GM04503 (cell line): ENCODE results near the gene ROBO4.

ENCODE experiments used
- DNase-seq: peaks from one replicate; pipeline ENCODE4 v3.0.0-alpha.2; 2012; ENCODE audit warnings: low read depth

Gene ROBO4

DNA sequence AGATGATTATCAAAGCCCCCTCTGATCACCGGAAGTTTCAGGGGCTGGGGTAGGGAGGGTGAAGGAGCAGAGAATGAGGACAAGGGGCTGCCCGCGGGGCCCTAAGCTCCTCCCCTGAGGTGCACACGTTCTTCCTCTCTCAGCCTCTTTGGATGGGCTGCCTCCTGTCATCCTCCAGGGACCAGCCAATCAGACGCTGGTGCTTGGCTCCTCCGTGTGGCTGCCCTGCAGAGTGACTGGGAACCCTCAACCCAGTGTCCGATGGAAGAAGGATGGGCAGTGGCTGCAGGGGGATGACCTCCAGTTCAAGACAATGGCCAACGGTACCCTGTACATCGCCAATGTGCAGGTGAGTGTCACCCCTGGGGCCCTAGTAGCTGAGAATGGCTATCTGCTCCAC, 24.9 kb downstream of the ROBO4 start:
- no peak for DNase-seq

GRCh38 chr11:124872280-124872679, 25.4 kb downstream of the ROBO4 start:
- DNase-seq = no peak

- no peak for DNase-seq
Observed at GRCh38 chr11:124870430-124870829, 27.2 kb downstream of the ROBO4 start.

DNA sequence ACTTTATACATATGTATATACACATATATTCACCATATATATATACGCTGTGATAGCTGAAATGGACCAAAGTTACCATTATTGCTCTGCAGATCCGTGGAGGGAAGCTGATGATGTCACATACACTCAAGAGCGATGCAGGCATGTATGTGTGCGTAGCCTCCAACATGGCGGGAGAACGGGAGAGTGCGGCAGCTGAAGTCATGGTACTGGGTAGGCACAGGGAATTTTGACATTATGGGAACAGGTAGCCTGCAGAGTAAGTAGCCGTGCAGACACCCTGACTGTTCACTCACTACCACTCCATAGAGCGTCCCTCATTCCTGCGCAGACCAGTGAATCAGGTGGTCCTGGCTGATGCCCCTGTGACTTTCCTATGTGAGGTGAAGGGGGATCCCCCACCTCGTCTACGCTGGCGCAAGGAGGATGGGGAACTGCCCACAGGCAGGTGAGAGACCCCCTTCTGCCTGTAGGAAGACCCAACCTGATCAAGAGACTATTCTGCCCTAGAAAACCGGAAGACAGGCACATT, 27.7 kb downstream of the ROBO4 start:
- no peak for DNase-seq

GRCh38 chr11:124869331-124869730, 28.3 kb downstream of the ROBO4 start:
- DNase-seq = no peak

DNA sequence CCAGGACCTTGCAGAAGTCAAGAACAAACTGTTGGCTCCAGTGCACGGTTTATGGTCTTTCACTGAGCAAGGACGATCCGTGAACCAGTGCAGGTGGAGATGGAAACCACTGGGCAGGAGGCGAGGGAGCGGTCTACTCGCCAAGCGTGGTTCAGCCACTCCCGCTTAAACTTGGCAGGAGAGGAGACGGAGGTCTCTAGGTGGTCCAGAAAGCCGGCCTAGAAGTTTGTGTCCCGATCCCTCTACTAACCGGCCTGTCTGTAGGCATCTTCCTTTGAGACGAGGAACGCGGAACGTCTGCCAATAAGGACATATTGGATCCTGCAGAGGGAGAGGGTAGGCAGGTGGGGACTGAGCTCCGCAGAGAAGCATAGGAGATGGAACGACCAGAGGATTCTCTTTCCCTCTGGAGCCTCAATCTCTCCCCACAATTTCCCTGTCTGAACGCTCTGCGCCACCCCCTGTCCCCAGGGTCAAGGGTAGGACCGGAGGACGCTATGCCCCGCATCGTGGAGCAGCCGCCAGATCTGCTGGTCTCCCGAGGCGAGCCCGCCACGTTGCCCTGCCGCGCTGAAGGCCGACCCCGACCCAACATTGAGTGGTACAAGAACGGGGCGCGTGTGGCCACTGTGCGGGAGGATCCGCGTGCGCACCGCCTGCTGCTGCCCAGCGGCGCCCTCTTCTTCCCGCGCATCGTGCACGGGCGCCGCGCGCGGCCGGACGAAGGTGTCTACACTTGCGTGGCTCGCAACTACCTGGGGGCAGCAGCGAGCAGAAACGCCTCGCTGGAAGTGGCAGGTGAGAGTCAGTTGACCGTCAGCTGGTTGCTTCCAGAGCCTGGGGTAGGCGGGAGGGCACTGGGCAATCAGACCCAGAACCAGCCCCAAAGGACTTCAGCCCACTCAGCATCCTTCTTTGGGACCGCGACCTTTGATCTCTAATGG, 29.1 kb downstream of the ROBO4 start:
- DNase-seq = no peak

DNA sequence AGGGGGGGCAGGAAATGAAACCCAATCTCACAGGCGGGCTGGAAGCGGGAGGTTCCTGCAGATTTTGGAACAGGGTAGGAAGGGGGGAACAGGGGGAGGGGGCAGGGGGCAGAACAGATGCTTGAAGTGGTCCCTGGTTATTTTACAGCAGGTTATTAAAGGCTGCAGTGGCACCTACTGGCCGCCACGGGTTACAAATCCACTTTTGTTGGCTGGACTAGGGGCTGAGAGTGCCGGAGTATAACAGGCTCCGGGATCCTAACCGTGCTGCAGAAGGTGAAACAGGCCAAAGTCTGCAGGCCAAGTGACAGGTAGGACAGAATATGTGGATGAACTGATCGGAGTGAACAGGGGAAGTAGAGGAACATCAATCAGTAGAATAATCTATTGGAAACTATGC, 30.0 kb downstream of the ROBO4 start:
- DNase-seq = no peak

DNA sequence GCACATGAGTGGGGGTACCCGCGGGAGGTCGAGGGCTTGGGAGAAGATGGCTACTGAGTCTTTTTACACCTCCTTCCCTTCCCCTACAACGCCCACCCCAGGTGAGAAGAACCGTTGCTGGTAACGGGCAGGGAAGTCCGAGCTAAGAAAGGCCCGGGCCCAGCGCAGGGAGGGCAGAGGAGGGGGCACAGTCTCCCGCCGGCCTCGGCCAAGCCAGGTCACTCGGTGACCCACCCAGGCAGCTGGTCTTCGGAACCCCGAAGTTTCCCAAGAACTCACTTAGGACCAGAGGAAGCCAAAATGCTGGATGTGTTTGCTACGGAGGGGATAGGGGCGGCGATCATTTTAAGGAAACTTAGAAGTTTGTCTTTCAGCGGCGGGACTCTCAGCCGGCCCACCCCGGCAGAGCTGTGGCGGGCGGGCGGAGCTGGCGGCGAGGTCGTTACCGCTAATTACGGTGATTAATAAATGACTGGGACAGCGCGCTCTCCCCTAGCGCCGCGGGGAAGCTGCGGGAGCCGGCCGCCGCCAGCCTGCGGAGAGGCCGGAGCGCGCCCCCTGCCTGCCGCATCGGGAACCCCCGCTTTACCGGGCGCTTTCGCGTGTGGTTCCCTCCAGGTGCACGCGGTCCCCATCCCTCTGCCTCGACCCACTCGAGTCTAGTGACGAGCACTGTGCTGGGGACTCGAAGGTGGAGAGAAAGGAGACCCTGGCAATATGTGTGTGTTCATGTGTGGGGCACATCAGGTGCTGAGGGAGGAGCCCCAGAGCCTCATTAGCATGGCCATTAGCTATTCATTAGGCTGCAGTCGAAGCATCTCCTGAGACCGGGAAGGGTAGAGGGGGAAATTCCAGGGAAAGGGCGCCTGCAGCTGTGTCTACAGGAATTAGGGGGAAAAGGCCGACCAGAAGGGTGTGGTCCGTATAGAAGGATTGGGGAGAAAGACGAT, 31.5 kb downstream of the ROBO4 start:
- no peak for DNase-seq

- DNase-seq = no peak
Observed at GRCh38 chr11:124865181-124865901, 32.3 kb downstream of the ROBO4 start, which contains the start of gene ROBO3. ROBO3 (plus strand) TSS chr11:124865432; CDS start chr11:124865578, 146 bp downstream.

DNA sequence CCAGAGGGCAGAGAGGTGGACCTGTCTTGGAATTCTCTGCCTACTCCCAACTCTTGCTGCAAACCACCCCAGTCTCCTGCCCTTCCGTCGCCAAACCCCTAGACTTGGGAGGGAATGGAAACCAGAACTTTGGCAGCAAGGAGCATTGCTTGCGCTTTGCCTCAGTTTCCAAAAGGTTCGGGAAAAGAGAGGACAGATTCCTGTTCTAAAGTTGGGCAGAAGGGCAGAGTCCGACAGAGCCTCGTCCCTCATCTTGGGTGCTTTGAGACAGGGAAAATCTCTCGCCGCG, 32.8 kb downstream of the ROBO4 start:
- no peak for DNase-seq

DNA sequence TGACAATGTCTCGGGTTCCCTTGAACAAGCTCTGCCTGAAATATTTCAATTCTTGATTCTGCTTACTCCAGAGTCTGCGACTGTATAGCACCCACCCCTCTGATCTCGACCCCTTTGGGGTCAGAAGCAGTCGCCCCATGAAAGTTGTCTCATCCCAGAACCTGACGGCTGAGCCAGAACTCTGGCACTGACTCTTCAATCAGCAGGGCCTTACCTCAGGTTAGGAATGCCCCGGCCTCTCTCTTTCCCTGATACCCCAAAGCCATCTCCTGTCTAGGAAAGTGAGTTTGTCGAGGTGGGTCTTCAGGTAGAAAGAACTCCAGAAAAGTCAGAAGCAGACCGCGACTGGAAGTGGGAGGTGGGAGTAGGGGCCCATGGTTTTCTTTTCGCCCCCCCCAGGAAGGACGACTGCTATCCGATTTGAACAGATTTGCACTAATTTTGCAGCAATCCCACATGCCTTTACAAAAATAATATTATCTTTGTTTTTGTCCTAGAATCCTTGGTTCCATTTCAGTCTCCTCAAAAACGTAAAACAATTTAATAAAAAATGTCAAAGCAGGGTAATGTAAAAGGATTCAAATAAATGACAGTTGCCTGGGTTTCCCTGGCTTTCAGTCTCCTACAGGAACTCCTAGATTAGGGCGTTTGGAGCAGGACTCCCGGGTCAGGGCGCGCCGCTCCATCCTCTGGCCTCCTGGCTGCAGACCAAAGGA, 33.3 kb downstream of the ROBO4 start:
- no peak for DNase-seq

- DNase-seq = no peak
Observed at GRCh38 chr11:124863826-124864165, 33.9 kb downstream of the ROBO4 start.

- no peak for DNase-seq
Observed at GRCh38 chr11:124863137-124863825, 34.4 kb downstream of the ROBO4 start.

DNA sequence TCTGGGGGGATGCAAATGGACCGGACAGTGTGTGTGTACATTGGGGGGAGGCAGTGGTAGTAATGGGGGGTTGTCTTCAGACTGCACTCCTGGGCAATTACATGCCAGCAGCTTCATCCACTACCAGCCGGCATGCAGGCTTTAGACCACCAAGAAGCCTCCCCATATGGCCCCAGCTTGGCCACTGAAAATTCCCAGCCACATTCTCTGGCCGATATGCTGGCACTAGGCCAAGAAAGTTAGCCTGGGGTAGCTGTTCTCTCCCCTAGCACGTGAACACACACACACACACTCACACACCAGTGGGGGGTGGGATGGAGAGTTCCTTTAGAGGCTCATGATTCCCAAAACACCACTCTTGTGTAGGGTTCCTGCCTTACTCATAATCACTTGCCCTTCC, 36.0 kb downstream of the ROBO4 start:
- no peak for DNase-seq

DNA sequence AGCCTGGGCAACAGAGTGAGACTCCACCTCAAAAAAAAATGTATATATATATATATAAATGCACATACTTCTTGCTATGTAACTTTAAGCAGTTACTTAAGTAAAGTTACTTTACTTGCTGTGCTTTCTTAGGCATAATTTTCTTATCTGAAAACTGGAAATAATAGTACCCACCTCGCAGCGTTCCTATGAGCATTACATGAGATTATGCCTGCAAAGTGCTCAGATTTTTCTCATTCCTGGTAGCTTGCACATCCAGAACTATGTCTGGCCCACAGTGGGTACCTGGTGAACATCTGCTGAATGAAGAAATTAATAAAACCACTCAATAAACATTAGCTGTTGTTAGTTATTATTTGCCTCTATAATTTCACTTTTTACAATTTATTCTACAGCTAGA, 38.5 kb downstream of the ROBO4 start:
- DNase-seq = no peak

- no peak for DNase-seq
Observed at GRCh38 chr11:124846070-124846673, 51.5 kb downstream of the ROBO4 start.

DNA sequence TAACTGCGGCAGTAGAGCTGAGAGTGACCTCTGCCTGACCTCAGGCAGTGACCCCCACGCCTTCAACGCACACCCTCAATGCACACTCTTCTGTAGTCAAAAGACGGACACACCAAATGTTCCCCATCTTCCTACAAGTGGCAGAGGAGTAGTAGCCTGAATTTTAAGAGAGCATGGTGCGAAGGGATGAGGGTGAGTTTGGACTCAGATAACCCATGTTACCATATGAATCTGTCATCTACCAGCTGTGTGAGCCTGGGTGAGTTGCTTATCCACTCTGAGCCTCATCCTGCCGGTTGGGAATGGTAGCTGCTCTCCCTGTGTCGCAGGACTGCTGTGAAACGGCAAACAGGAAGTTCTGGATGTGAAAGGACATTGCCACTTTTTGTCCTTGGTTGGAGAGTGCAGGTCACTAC, 53.0 kb downstream of the ROBO4 start:
- DNase-seq = no peak

DNA sequence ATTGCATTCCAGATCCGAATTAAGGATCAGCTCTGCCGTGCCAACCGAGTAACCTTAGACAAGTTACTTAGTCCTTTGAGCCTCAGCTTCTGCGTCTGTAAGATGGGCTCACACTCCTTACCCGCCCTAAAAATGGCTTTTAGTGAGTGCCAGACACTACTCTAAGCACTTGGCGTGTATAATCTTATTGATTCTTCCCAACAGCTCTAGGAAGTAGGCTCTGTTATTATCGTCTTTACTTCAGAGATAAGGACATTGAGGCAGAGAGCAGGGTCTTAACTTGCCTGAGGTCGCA, 54.1 kb downstream of the ROBO4 start:
- no peak for DNase-seq

DNA sequence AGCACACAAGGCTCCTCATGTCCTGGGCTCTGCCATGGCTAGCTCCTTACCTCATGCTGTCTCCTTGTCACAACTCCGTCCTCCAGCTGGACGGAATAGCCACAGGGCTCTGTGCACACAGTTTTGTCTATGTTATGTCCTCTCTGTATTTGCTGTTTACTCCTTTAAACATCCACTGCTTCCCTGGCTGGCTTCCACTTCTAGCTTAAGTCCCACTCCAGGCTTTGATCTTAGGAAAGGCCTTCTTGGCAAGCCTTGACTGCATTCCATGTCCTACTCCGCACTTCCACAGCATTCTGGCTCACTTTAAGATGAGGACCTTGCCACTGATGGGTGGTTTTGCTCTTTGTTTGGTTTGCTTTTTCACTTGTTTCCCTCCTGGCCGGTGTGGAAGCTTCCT, 55.4 kb downstream of the ROBO4 start:
- DNase-seq = no peak

- no peak for DNase-seq
Observed at GRCh38 chr11:124841840-124842239, 55.8 kb downstream of the ROBO4 start.

DNA sequence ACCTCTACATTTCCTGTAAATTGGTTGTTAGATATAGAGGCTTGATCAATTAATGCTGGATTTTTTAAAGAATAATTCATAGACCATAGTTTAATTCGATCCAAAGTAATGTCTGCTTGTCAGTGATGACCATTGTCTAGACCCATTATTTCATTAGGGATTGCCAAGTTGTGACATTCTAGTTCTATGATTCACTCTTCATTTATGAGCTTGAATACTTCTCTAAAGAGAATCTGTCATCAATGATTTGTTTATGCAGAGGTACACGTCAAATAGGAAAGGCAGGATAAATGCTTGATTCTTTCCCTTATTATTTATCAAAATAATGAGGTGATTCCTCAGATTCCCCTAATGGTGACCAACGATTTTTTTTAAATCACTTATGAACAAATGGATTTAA, 56.5 kb downstream of the ROBO4 start:
- DNase-seq = no peak
